HepG2 (cell line): ENCODE results near the gene LCMT2. TPM values are rescaled to one million over a fixed set of nuclear protein-coding genes. Genes with fewer than 3 reads are reported as not detected.

Experiments used
- AKAP8 ChIP-seq: sonication (generic); formaldehyde crosslinking; IDR thresholded peaks from 2 replicates; pipeline ENCODE4 v1.5.1; 2020; ENCODE audit warnings: mild to moderate bottlenecking, missing genetic modification reagents
- BRCA1 ChIP-seq: sonication (generic); formaldehyde crosslinking; IDR thresholded peaks from 2 replicates; pipeline ENCODE4 v1.4.0; 2020; ENCODE audit warnings: missing genetic modification reagents
- CENPT ChIP-seq: sonication (generic); formaldehyde crosslinking; IDR thresholded peaks from 2 replicates; pipeline ENCODE4 v1.8.0; 2022; ENCODE audit warnings: low read depth, mild to moderate bottlenecking, moderate library complexity, missing genetic modification reagents
- EP300 ChIP-seq, 3 experiments: sonication (generic) in 1 of 3; formaldehyde crosslinking in 1 of 3; IDR thresholded peaks; 2 replicates each; pipeline versions ENCODE4 v1.5.1 to v1.6.1; 2011 to 2020; ENCODE audit warnings: low read depth in 2 of 3, low read length in 2 of 3, borderline replicate concordance in 1 of 3, improper control_type of control experiment in 1 of 3, mild to moderate bottlenecking in 1 of 3, missing genetic modification reagents in 1 of 3, moderate library complexity in 1 of 3
- HNRNPUL1 ChIP-seq: fragments of 200-400 bp; formaldehyde crosslinking; IDR thresholded peaks from 2 replicates; pipeline ENCODE4 v1.6.1; 2017; ENCODE audit warnings: low read depth, mild to moderate bottlenecking, low read length, moderate library complexity
- KDM6A ChIP-seq: IDR thresholded peaks from 2 replicates; pipeline ENCODE4 v1.6.1; 2016; ENCODE audit warnings: low read depth
- NR2F1 ChIP-seq, 2 experiments: fragments of 450-650 bp in 1 of 2; formaldehyde crosslinking in 1 of 2; IDR thresholded peaks; 2 replicates each; pipeline versions ENCODE4 v1.5.0 to v1.6.1; 2016 to 2020; ENCODE audit warnings: mild to moderate bottlenecking in 1 of 2, missing compliant biosample characterization in 1 of 2, missing genetic modification reagents in 1 of 2, moderate library complexity in 1 of 2
- SMARCE1 ChIP-seq: fragments of 450-650 bp; IDR thresholded peaks from 2 replicates; pipeline ENCODE4 v1.6.1; 2017; ENCODE audit warnings: borderline replicate concordance
- U2AF1 ChIP-seq: fragments of 200-400 bp; formaldehyde crosslinking; optimal IDR thresholded peaks from 2 replicates; pipeline ENCODE3; 2017; ENCODE audit warnings: mild to moderate bottlenecking, low read depth, low read length
- ZNF589 ChIP-seq: sonication (generic); formaldehyde crosslinking; conservative IDR thresholded peaks from 2 replicates; pipeline ENCODE4 v1.8.0; 2022; ENCODE audit warnings: mild to moderate bottlenecking, moderate library complexity, missing genetic modification reagents
- ZNF737 ChIP-seq: sonication (generic); formaldehyde crosslinking; IDR thresholded peaks from 2 replicates; pipeline ENCODE4 v1.5.0; 2020; ENCODE audit warnings: missing genetic modification reagents, mild to moderate bottlenecking, borderline replicate concordance
- ZNF839 ChIP-seq: sonication (generic); formaldehyde crosslinking; IDR thresholded peaks from 2 replicates; pipeline ENCODE4 v1.4.0; 2020; ENCODE audit warnings: missing genetic modification reagents, mild to moderate bottlenecking, borderline replicate concordance
- polyA plus RNA-seq, 8 experiments: library from polyadenylated mRNA; depleted of rRNA in 3 of 8; stranded (reverse) in 7 of 8; unstranded in 1 of 8; fragments of >200 nt; fragmentation: Illumina TruSeq in 4 of 8; extraction: Trizol in 4 of 8; gene quantifications; 2 replicates each; pipeline versions ENCODE4 v1.2.1 to v1.2.3, GENCODE V29; 2011 to 2016; ENCODE audit warnings: low read depth in 4 of 8, missing spikeins in 1 of 8, mixed read lengths in 1 of 8; ENCODE audit not compliant: insufficient read depth in 1 of 8
- total RNA-seq, 5 experiments: library from RNA; depleted of rRNA; stranded (reverse); fragments of >200 nt; fragmentation: Illumina TruSeq; extraction: Trizol; gene quantifications; 2 replicates each; pipeline ENCODE4 v1.2.3, GENCODE V29; 2016; ENCODE audit warnings: low read depth in 1 of 5
- TF ChIP-seq, protein P1 (sequence below): sonication (generic); formaldehyde crosslinking; IDR thresholded peaks from 2 replicates; pipeline ENCODE4 v1.5.0; 2020; ENCODE audit warnings: mild to moderate bottlenecking, missing genetic modification reagents
- TF ChIP-seq, protein P2 (sequence below): sonication (generic); formaldehyde crosslinking; IDR thresholded peaks from 2 replicates; pipeline ENCODE4 v1.5.0; 2020; ENCODE audit warnings: mild to moderate bottlenecking, missing genetic modification reagents
- TF ChIP-seq, protein P3 (sequence below): sonication (generic); formaldehyde crosslinking; IDR thresholded peaks from 2 replicates; pipeline ENCODE4 v1.4.0; 2020; ENCODE audit warnings: missing genetic modification reagents, borderline replicate concordance
- TF ChIP-seq, protein P4 (sequence below): sonication (generic); formaldehyde crosslinking; IDR thresholded peaks from 2 replicates; pipeline ENCODE4 v1.4.0; 2020; ENCODE audit warnings: mild to moderate bottlenecking, missing genetic modification reagents, borderline replicate concordance

LCMT2 gene
- total and polyA plus RNA-seq, 2 of the 13 experiments (the other 11 are each of a cell fraction or from before 2014, with no cell fraction given), result 6.9 to 9.1 TPM

DNA sequence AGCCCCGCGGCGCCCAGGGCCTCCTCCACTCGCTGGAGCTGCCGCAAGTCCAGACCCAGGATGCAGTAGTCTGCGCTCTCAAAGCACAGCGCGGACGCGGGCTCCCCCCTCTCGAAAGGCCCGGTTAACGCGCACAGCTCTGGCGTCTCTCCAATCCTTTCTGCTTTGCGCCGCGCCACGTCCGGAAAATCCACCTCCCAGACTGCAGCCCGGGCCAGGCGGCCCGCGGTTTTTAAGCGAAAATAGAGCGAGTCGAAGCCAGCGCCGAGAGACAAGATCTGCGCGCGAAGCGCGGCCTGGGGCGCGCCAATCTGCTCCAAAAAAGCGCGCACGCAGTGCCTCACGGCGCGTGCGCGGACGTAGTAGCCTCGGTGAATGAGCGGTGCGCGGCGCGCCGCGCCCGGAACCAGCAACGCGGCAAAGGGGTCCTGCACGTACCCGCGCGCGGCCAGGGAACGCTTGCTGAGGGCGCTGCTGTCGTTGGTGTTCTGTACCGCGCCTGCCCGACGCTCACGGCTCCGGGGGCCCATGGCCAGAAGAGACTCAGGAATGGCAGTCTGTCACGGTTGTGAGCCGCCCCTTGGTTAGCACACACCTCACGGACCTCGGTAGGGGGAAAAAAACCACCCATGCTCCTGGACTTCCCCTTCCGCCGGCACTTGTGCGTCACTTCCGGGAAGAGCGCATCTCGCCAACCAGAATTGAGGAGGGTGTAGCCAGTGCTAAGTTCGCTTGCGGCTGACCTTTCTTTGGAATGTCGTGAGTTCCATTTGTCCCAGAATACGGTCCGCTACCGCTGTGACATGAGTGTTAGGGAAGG, at the start of gene LCMT2 (continued):
- no peak for TF ChIP-seq ZNF839 (CRISPR knock-in tag)
- TF ChIP-seq, protein P1, sequence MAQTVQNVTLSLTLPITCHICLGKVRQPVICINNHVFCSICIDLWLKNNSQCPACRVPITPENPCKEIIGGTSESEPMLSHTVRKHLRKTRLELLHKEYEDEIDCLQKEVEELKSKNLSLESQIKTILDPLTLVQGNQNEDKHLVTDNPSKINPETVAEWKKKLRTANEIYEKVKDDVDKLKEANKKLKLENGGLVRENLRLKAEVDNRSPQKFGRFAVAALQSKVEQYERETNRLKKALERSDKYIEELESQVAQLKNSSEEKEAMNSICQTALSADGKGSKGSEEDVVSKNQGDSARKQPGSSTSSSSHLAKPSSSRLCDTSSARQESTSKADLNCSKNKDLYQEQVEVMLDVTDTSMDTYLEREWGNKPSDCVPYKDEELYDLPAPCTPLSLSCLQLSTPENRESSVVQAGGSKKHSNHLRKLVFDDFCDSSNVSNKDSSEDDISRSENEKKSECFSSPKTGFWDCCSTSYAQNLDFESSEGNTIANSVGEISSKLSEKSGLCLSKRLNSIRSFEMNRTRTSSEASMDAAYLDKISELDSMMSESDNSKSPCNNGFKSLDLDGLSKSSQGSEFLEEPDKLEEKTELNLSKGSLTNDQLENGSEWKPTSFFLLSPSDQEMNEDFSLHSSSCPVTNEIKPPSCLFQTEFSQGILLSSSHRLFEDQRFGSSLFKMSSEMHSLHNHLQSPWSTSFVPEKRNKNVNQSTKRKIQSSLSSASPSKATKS, result no peak; the same call in 1 of the 2 replicates
- TF ChIP-seq EP300 (IDR thresholded peaks at IDR 0.05; ENCODE audit: low read depth in 2 of 2, low read length in 2 of 2), result no peak
- no peak for TF ChIP-seq EP300 (CRISPR knock-in tag; IDR thresholded peaks at IDR 0.05; ENCODE audit: borderline replicate concordance)
- TF ChIP-seq ZNF737 (CRISPR knock-in tag), result 0 out of 2 replicates have a peak, but pooled peaks have one; percentile 7
- TF ChIP-seq, protein P2, sequence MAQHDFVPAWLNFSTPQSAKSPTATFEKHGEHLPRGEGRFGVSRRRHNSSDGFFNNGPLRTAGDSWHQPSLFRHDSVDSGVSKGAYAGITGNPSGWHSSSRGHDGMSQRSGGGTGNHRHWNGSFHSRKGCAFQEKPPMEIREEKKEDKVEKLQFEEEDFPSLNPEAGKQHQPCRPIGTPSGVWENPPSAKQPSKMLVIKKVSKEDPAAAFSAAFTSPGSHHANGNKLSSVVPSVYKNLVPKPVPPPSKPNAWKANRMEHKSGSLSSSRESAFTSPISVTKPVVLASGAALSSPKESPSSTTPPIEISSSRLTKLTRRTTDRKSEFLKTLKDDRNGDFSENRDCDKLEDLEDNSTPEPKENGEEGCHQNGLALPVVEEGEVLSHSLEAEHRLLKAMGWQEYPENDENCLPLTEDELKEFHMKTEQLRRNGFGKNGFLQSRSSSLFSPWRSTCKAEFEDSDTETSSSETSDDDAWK (CRISPR knock-in tag), result no peak
- TF ChIP-seq HNRNPUL1, result no peak
- TF ChIP-seq, protein P3, sequence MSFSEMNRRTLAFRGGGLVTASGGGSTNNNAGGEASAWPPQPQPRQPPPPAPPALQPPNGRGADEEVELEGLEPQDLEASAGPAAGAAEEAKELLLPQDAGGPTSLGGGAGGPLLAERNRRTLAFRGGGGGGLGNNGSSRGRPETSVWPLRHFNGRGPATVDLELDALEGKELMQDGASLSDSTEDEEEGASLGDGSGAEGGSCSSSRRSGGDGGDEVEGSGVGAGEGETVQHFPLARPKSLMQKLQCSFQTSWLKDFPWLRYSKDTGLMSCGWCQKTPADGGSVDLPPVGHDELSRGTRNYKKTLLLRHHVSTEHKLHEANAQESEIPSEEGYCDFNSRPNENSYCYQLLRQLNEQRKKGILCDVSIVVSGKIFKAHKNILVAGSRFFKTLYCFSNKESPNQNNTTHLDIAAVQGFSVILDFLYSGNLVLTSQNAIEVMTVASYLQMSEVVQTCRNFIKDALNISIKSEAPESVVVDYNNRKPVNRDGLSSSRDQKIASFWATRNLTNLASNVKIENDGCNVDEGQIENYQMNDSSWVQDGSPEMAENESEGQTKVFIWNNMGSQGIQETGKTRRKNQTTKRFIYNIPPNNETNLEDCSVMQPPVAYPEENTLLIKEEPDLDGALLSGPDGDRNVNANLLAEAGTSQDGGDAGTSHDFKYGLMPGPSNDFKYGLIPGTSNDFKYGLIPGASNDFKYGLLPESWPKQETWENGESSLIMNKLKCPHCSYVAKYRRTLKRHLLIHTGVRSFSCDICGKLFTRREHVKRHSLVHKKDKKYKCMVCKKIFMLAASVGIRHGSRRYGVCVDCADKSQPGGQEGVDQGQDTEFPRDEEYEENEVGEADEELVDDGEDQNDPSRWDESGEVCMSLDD, result no peak
- TF ChIP-seq BRCA1, result no peak; the same call in 1 of the 2 replicates
- peak; percentile 52 to 66; a peak in 2 of 4 replicates for TF ChIP-seq NR2F1 (CRISPR knock-in tag; IDR thresholded peaks at IDR 0.05)
- no peak for TF ChIP-seq AKAP8 (CRISPR knock-in tag)
- TF ChIP-seq, protein P4, sequence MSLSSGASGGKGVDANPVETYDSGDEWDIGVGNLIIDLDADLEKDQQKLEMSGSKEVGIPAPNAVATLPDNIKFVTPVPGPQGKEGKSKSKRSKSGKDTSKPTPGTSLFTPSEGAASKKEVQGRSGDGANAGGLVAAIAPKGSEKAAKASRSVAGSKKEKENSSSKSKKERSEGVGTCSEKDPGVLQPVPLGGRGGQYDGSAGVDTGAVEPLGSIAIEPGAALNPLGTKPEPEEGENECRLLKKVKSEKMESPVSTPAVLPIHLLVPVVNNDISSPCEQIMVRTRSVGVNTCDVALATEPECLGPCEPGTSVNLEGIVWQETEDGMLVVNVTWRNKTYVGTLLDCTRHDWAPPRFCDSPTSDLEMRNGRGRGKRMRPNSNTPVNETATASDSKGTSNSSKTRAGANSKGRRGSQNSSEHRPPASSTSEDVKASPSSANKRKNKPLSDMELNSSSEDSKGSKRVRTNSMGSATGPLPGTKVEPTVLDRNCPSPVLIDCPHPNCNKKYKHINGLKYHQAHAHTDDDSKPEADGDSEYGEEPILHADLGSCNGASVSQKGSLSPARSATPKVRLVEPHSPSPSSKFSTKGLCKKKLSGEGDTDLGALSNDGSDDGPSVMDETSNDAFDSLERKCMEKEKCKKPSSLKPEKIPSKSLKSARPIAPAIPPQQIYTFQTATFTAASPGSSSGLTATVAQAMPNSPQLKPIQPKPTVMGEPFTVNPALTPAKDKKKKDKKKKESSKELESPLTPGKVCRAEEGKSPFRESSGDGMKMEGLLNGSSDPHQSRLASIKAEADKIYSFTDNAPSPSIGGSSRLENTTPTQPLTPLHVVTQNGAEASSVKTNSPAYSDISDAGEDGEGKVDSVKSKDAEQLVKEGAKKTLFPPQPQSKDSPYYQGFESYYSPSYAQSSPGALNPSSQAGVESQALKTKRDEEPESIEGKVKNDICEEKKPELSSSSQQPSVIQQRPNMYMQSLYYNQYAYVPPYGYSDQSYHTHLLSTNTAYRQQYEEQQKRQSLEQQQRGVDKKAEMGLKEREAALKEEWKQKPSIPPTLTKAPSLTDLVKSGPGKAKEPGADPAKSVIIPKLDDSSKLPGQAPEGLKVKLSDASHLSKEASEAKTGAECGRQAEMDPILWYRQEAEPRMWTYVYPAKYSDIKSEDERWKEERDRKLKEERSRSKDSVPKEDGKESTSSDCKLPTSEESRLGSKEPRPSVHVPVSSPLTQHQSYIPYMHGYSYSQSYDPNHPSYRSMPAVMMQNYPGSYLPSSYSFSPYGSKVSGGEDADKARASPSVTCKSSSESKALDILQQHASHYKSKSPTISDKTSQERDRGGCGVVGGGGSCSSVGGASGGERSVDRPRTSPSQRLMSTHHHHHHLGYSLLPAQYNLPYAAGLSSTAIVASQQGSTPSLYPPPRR (CRISPR knock-in tag), result no peak
- TF ChIP-seq KDM6A (CRISPR knock-in tag), result no peak
- peak; percentile 29 for TF ChIP-seq U2AF1
- TF ChIP-seq SMARCE1, result no peak
- TF ChIP-seq CENPT, result no peak
- TF ChIP-seq ZNF589 (CRISPR knock-in tag), result no peak; the same call in 1 of the 2 replicates
